Stomach smooth muscle (tissue), 2 donors: ENCODE results near the gene SHLD1.
"Not testable (repeated sequence)": the region's sequence is repeated elsewhere in the genome, so short reads cannot be mapped to it uniquely, and the experiment has no call there.

Source experiments
- H3K27ac ChIP-seq: one replicate; pipeline ENCODE4 v1.7.0; 2013; ENCODE audit warnings: mild to moderate bottlenecking, low read length, inconsistent platforms
- H3K27me3 ChIP-seq, 2 donors: one replicate each; pipeline ENCODE4 v1.7.0; 2013; ENCODE audit warnings: low read length in 2 of 2; ENCODE audit not compliant: insufficient read depth in 2 of 2, control insufficient read depth in 1 of 2
- H3K36me3 ChIP-seq, 2 donors: one replicate each; pipeline ENCODE4 v1.7.0; 2013; ENCODE audit warnings: low read length in 2 of 2; ENCODE audit not compliant: control insufficient read depth in 2 of 2, insufficient read depth in 2 of 2
- H3K4me1 ChIP-seq: one replicate; pipeline ENCODE4 v1.7.0; 2013; ENCODE audit warnings: low read length; ENCODE audit not compliant: control insufficient read depth, insufficient read depth
- H3K4me3 ChIP-seq, 2 donors: one replicate each; pipeline ENCODE4 v1.7.0; 2013; ENCODE audit warnings: low read length in 2 of 2
- H3K9ac ChIP-seq, 2 donors: one replicate each; pipeline ENCODE4 v1.7.0; 2013; ENCODE audit warnings: low read length in 2 of 2, mild to moderate bottlenecking in 1 of 2
- H3K9me3 ChIP-seq, 2 donors: one replicate each; pipeline ENCODE4 v1.7.0; 2013; ENCODE audit warnings: low read length in 2 of 2; ENCODE audit not compliant: control insufficient read depth in 2 of 2
- donor health status: healthy.
- donor health status: Pancreatic carcinoma.

SHLD1 gene

DNA sequence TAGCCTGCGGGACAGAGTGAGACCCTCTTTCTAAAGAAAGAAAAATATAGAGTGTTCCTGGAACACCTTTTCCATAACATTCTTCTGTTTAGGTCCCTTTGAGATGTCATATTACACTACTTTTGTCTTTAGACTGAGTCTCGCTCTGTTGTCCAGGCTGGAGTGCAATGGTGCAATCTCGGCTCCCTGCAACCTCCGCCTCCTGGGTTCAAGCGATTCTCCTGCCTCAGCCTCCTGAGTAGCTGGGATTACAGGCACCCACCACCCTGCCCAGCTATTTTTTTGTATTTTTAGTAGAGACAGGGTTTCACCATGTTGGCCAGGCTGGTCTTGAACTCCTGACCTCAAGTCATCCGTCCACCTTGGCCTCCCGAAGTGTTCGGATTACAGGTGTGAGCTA is 31.2 kb downstream of the SHLD1 start:
- not testable (repeated sequence) for H3K27me3 ChIP-seq, H3K27ac ChIP-seq, H3K4me3 ChIP-seq, H3K9me3 ChIP-seq, H3K9ac ChIP-seq, H3K36me3 ChIP-seq
- H3K4me1 ChIP-seq = peaks cover 15% of the 10 kb centered on the region

DNA sequence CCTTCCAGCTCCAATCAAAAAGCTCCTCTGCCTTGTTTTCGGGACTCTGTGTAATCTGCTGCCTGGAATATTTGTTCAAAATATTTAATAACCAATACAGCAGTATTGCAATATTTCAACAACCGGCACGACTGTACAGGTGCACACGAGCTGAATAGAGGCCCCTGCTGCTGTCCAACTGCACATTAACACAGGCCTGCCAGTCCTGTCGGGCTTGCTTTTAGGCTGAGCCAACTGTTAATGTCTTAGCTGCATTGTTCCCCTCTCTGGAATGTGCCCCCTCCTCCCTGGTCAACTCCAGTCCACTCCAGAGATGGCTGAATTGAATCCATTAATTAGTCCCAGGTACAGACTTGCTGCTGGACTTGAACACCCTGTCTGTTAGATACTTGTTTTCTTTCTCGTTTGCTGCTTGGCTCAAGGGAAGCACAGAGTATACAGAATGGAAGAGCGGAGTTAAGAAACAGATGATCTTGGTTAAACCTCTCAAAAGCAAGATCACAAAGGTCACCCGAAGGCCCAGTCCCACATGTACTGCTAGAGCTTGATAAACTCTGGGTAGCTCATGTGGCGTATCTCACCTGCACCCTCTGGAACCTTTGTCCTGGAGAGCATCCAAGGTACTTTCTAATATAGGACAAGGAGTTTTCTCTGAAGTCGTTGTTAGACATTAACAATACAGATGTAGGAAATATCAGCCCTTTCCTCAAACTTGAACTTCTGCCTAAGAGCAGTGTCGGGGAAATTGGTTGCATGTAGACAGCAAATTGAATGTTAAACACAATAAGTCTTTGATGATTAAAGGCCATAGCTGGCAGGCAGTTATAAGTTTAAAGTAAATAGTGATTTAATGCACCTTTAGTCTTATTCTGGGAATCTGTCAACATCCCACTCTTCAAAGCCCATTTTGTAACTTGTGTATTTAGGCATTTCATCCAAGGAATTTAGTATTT is 31.9 kb downstream of the SHLD1 start:
- Histone ChIP-seq H3K27ac (no peak overlapping the region), H3K27me3 (no peaks in the 10 kb centered on the region), H3K9me3 (no peaks in the 10 kb centered on the region), H3K4me1 (peaks cover 15% of the 10 kb centered on the region), H3K9ac (peak overlapping the region; percentile 6 to 21), H3K36me3 (no peaks in the 10 kb centered on the region), H3K4me3 (no peak overlapping the region)

DNA sequence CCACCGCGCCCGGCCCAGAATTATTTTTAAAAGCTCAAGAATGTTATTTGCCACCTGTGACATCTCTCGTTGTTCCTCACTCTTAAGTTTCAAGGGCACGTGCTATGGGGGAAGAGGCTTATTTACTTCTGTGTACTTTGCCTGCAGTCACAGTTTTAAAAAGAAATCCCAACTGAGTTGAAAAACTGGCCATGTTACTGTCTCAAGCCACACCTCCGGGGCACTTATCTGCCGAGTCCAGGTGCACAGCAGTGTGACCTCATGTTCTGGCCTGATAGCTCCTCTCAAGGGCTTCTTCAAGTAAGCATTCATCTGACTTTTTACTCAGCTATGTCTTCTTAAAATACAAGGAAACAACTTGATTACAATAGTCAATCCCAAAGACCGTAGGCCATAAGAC is 34.5 kb downstream of the SHLD1 start:
- Histone ChIP-seq H3K9me3 (no peaks in the 10 kb centered on the region), H3K4me1 (peaks cover 19% of the 10 kb centered on the region), H3K27me3 (no peaks in the 10 kb centered on the region), H3K27ac (no peak overlapping the region), H3K36me3 (no peaks in the 10 kb centered on the region), H3K9ac (no peak overlapping the region), H3K4me3 (no peak overlapping the region)

DNA sequence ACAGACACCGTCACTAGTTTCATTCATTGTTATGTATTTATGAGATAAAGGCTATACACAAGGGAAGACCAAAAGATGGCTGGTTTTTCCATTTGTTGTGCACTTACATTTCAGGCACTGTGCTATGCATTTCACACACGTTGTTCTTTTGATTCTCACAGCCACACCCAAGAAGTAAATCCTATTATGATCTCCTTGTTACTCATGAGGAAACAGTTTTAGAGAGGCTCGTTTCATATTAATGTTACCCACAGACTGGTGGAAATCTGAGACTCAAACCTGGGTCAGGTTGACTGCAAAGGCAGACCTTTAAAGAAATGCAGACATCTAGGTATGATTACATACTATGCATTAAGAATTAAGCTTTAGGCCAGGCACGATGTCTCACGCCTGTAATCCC is 34.9 kb downstream of the SHLD1 start:
- H3K36me3 ChIP-seq = peaks cover 0 to 2% of the 10 kb centered on the region in 2 donors
- no peak overlapping the region for H3K4me3 ChIP-seq
- H3K9me3 ChIP-seq = no peaks in the 10 kb centered on the region
- H3K4me1 ChIP-seq = peaks cover 19% of the 10 kb centered on the region
- H3K27me3 ChIP-seq = no peaks in the 10 kb centered on the region
- no peak overlapping the region for H3K9ac ChIP-seq
- no peak overlapping the region for H3K27ac ChIP-seq

DNA sequence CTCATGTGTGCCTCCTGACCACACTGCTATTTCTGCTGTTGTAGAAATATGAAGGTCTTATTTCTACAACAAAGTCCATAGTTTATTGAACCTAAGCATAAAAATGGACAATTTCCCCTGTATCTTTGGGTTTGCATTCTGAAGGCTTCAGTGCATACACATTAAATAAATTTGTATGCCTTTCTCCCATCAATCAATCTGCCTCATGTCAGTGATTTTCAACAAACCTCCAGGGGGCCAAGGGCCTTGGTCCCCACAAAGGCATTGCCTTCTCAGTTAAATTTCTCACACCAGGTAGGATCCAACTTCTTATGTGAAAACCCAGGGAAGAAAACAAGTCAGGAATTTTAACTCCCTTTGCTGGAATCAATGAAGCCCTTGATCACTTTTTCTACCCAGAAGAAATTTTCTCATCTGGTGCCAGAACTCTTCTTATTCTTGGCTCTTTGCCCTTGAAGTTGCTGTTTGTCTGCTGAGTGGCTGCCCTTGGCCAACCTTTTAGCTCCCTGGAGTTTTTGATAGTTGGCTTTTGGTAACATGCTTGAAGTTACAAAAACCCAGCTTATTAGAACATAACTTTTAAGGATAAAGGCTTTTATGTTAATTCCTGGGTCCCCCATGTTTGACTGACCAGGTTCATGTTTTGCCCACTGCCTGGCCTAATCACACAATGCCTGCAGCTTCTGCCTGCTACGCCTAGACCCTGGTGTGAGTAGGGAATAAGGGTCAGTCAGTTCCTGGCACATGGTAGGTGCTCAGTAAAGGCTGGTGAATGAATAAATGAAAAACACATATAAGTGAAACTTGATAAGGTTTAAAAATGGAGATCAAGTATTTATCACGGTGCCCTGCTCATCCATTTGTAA is 37.0 kb downstream of the SHLD1 start:
- H3K4me3 ChIP-seq = no peak overlapping the region
- H3K9me3 ChIP-seq = no peaks in the 10 kb centered on the region
- no peak overlapping the region for H3K27ac ChIP-seq
- H3K4me1 ChIP-seq = peaks cover 7% of the 10 kb centered on the region
- no peaks in the 10 kb centered on the region for H3K27me3 ChIP-seq
- H3K9ac ChIP-seq = no peak overlapping the region
- peaks cover 0 to 2% of the 10 kb centered on the region in 2 donors for H3K36me3 ChIP-seq

DNA sequence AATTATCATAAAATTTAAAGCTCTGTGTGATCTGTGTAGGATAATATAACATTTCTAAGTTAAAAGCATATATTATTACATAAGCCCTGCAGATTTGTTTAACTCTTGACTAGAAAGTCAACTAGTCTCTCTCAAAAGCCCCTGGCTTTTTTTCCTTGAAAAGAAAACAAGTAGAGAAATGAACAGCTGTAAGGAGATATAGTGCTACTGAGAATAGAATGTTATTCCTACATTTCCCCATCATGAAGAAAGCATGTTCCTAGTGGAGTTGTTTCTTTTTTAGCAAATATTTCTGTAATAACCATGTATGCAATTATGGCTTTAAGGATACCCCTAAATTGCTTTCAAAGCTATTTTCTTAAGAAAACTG is 37.6 kb downstream of the SHLD1 start:
- H3K9ac ChIP-seq = no peak overlapping the region
- peaks cover 0 to 2% of the 10 kb centered on the region in 2 donors for H3K36me3 ChIP-seq
- H3K27me3 ChIP-seq = no peaks in the 10 kb centered on the region
- H3K4me1 ChIP-seq = peaks cover 6% of the 10 kb centered on the region
- H3K27ac ChIP-seq = no peak overlapping the region
- H3K9me3 ChIP-seq = no peaks in the 10 kb centered on the region
- H3K4me3 ChIP-seq = no peak overlapping the region

DNA sequence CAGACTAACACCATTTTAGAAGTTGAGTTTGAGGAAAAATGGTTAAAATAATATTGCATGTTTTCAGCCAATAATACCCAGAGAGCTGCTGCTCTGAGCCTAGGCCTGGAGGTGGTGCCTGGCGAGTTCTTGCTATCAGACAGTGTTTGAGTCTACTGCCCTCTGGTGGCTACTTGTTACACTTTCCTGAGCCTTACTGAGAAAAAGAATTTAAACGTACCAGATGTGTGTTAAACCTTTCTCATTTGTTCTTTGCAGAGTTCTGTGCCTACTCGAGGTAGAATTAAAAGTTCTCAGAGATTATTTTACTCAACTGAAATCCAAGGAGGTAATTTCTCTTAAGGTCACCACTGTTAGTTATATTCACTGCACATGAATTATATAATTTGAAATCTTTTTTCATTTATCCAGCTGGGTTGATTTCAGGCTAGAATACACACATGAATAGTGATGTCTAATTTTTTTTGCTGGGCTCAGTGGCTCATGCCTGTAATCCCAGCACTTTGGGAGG is 38.2 kb downstream of the SHLD1 start:
- Histone ChIP-seq H3K36me3 (peaks cover 0 to 2% of the 10 kb centered on the region in 2 donors), H3K27me3 (no peaks in the 10 kb centered on the region), H3K4me1 (peaks cover 6% of the 10 kb centered on the region), H3K9ac (no peak overlapping the region), H3K9me3 (no peaks in the 10 kb centered on the region), H3K4me3 (no peak overlapping the region), H3K27ac (no peak overlapping the region)

DNA sequence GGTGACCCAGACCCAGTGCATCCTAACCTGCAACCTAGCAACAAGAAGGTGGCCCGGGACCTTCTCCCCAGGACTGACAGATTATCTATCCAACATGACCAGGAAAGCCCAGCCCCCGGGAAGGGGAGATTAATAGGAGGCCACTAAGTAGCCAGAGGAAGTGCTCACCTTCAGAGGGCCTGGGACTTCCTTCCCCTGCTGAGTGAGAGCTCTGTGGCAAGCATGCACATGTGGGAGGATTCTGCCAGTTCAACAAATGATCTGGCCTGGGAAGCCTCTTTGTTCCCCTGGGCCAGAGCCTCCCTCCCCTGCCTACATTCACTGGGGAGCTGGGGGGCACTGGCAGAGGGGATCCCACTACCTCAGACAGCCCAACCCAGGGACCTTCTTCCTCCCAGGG is 39.6 kb downstream of the SHLD1 start:
- H3K9ac ChIP-seq = no peak overlapping the region
- H3K27ac ChIP-seq = no peak overlapping the region
- no peaks in the 10 kb centered on the region for H3K27me3 ChIP-seq
- H3K4me3 ChIP-seq = no peak overlapping the region
- peaks cover 0 to 2% of the 10 kb centered on the region in 2 donors for H3K36me3 ChIP-seq
- peaks cover 6% of the 10 kb centered on the region for H3K4me1 ChIP-seq
- no peaks in the 10 kb centered on the region for H3K9me3 ChIP-seq

DNA sequence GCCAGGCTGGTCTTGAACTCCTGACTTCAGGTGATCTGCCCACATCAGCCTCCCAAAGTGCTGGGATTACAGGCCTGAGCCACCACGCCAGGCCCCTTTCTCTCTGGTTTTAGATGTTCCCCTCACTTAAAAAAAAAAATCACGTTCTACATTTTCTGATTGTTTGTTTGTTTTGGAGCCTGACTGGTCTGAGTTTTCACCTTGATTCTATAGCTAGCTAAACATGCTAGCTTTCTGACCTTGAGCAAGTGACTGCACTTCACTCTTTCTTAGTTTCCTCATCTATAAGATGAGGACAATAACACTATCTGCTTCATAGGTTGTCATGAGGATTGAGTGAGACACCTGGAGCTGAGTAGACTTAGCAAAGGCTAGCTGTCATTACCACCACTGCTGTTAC is 43.7 kb downstream of the SHLD1 start:
- Histone ChIP-seq H3K9ac (no peak overlapping the region), H3K4me1 (no peaks in the 10 kb centered on the region), H3K9me3 (no peaks in the 10 kb centered on the region), H3K4me3 (no peak overlapping the region), H3K27me3 (no peaks in the 10 kb centered on the region), H3K27ac (no peak overlapping the region), H3K36me3 (peaks cover 0 to 2% of the 10 kb centered on the region in 2 donors)

DNA sequence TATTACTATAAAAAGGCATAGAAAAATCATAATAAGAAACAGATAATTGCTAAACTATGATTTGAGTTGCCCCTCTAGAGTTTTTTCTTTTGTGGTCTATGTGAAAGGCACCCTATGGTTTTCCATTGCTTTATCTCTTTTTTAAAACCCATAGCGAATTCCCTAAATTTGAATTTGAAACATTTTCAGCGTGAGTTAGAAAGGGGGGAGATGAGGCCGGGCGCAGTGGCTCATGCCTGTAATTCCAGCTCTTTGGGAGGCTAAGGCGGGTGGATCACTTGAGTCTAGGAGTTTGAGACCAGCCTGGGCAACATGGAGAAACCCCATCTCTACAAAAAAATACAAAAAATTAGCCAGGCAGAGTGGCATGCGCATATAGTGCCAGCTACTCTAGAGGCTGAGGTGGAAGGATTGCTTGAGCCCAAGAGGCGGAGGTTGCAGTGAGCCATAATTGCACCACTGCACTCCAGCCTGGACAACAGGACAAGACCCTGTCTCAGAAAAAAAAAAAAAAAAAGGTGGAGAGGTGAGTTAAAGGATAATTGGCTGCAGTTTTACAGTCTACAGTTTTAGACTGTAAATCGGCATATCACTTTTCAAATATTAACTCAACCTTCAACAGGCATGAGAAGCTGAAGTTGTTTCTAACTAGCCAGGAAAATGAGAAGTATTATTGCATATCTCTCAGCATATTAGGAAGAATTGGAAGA is 46.3 kb downstream of the SHLD1 start:
- no peaks in the 10 kb centered on the region for H3K36me3 ChIP-seq
- H3K4me1 ChIP-seq = no peaks in the 10 kb centered on the region
- no peaks in the 10 kb centered on the region for H3K9me3 ChIP-seq
- H3K4me3 ChIP-seq = no peak overlapping the region
- no peak overlapping the region for H3K27ac ChIP-seq
- no peaks in the 10 kb centered on the region for H3K27me3 ChIP-seq
- H3K9ac ChIP-seq = no peak overlapping the region
